ENCODE measurements around the gene PRX. TPM values are rescaled to one million over a fixed set of nuclear protein-coding genes. Genes with fewer than 3 reads are reported as not detected.

Gene PRX
- total and polyA plus RNA-seq, 2 of the 13 experiments (the other 11 are each of a cell fraction or from before 2014, with no cell fraction given), result 0.66 TPM

GRCh38 chr19:40420766-40421765, 7.9 kb upstream of the PRX start (continued):
- TF ChIP-seq ZMYM2 (CRISPR knock-in tag; IDR thresholded peaks at IDR 0.05), result peak; percentile 72; the same call in 1 of the 2 replicates
- TF ChIP-seq ZNF678 (CRISPR knock-in tag; IDR thresholded peaks at IDR 0.05), result no peak
- TF ChIP-seq ZNF546 (CRISPR knock-in tag; conservative IDR thresholded peaks at IDR 0.05), result peak; percentile 53; the same call in 1 of the 2 replicates
- TF ChIP-seq HDAC2 (CRISPR knock-in tag; IDR thresholded peaks at IDR 0.05), result peak; percentile 34; the same call in 1 of the 2 replicates
- peak; percentile 91 for TF ChIP-seq ZNF18 (CRISPR knock-in tag; IDR thresholded peaks at IDR 0.05; ENCODE audit: insufficient replicate concordance)
- TF ChIP-seq SRY (CRISPR knock-in tag; IDR thresholded peaks at IDR 0.05), result no peak
- TF ChIP-seq ZNF230 (CRISPR knock-in tag; IDR thresholded peaks at IDR 0.05), result 0 out of 2 replicates have a peak, but pooled peaks have one; percentile 22
- peak; percentile 63; the same call in 1 of the 2 replicates for TF ChIP-seq SOX5 (CRISPR knock-in tag; IDR thresholded peaks at IDR 0.05; ENCODE audit: borderline replicate concordance)
- TF ChIP-seq ZBTB2 (CRISPR knock-in tag; IDR thresholded peaks at IDR 0.05; ENCODE audit: low read depth), result 0 out of 2 replicates have a peak, but pooled peaks have one; percentile 45
- TF ChIP-seq HOXA3 (CRISPR knock-in tag; IDR thresholded peaks at IDR 0.05), result peak; percentile 79
- peak; percentile 41; the same call in 1 of the 2 replicates for TF ChIP-seq ZNF414 (CRISPR knock-in tag; IDR thresholded peaks at IDR 0.05)
- peak; percentile 84; the same call in 1 of the 2 replicates for TF ChIP-seq ARID4A (CRISPR knock-in tag; IDR thresholded peaks at IDR 0.05; ENCODE audit: borderline replicate concordance)
- peak; percentile 73 for TF ChIP-seq IRF9 (CRISPR knock-in tag; IDR thresholded peaks at IDR 0.05; ENCODE audit: borderline replicate concordance)
- TF ChIP-seq ELF1 (CRISPR knock-in tag; IDR thresholded peaks at IDR 0.05), result peak; percentile 81
- peak; percentile 97 for TF ChIP-seq UBTF (CRISPR knock-in tag; IDR thresholded peaks at IDR 0.05)

All from HepG2 (cell line).